ENCODE measurements around the gene ADGRV1.

ADGRV1 gene

GRCh38 chr5:91091471-91092234, 533.1 kb downstream of the ADGRV1 start:
- no peak for DNase-seq

GRCh38 chr5:91092859-91093783, 534.5 kb downstream of the ADGRV1 start:
- DNase-seq: no peak

- DNase-seq: no peak
Observed at GRCh38 chr5:91095313-91095712, 536.7 kb downstream of the ADGRV1 start.

- DNase-seq: no peak
Observed at GRCh38 chr5:91095786-91096385, 537.3 kb downstream of the ADGRV1 start.

- no peak for DNase-seq
Observed at GRCh38 chr5:91098541-91098940, 539.9 kb downstream of the ADGRV1 start.

GRCh38 chr5:91101600-91102379, 543.2 kb downstream of the ADGRV1 start:
- DNase-seq: peak; percentile 22

- no peak for DNase-seq
Observed at GRCh38 chr5:91103353-91104061, 544.9 kb downstream of the ADGRV1 start.

- no peak for DNase-seq
Observed at GRCh38 chr5:91104062-91104448, 545.5 kb downstream of the ADGRV1 start.

GRCh38 chr5:91106842-91107511, 548.4 kb downstream of the ADGRV1 start:
- no peak for DNase-seq

GRCh38 chr5:91109634-91110033, 551.0 kb downstream of the ADGRV1 start:
- DNase-seq: no peak

GRCh38 chr5:91110686-91111085, 552.1 kb downstream of the ADGRV1 start:
- no peak for DNase-seq

- DNase-seq: no peak
Observed at GRCh38 chr5:91111473-91112238, 553.1 kb downstream of the ADGRV1 start.

GRCh38 chr5:91114658-91115057, 556.1 kb downstream of the ADGRV1 start:
- DNase-seq: no peak

GRCh38 chr5:91118354-91118753, 559.8 kb downstream of the ADGRV1 start:
- DNase-seq: no peak

GRCh38 chr5:91118796-91119195, 560.2 kb downstream of the ADGRV1 start:
- no peak for DNase-seq

GRCh38 chr5:91119217-91119616, 560.6 kb downstream of the ADGRV1 start:
- DNase-seq: no peak

- DNase-seq: no peak
Observed at GRCh38 chr5:91119981-91120850, 561.6 kb downstream of the ADGRV1 start.

- no peak for DNase-seq
Observed at GRCh38 chr5:91121347-91121993, 562.9 kb downstream of the ADGRV1 start.

GRCh38 chr5:91122651-91123050, 564.1 kb downstream of the ADGRV1 start:
- no peak for DNase-seq
